Measurements from ENCODE around the gene CTNND2.

- TF ChIP-seq CTCF (IDR thresholded peaks at IDR 0.05; ENCODE audit: low read depth, low read length, poor library complexity, severe bottlenecking) (no peak), EZH2phosphoT487 (IDR thresholded peaks at IDR 0.05; ENCODE audit: borderline replicate concordance, low read length) (no peak)
Observed at GRCh38 chr5:11737010-11737409, 167.2 kb downstream of the CTNND2 start.

Measured in DOHH2 (cell line).